ENCODE measurements around the gene VAMP8. TPM values are rescaled to one million over a fixed set of nuclear protein-coding genes. Genes with fewer than 3 reads are reported as not detected.
A peak's percentile ranks its signal among the peaks of the same experiment; 100 is the strongest.
"Not testable (repeated sequence)": the region's sequence is repeated elsewhere in the genome, so short reads cannot be mapped to it uniquely, and the experiment has no call there.

The VAMP8 gene
- total RNA-seq, 1 donor = 27.6 TPM

GRCh38 chr2:85554980-85555612 lies 22.3 kb upstream of the VAMP8 start:
- Histone ChIP-seq H3K4me3 (ENCODE audit: low read length) (no peak overlapping the region), H3K9me3 (ENCODE audit: low read depth, low read length) (no peaks in the 10 kb centered on the region), H3K27me3 (ENCODE audit: insufficient read depth, low read length) (no peaks in the 10 kb centered on the region), H3K4me1 (ENCODE audit: insufficient read depth, low read length) (peaks cover 23% of the 10 kb centered on the region)

GRCh38 chr2:85557130-85557529 lies 20.3 kb upstream of the VAMP8 start:
- H3K27me3 ChIP-seq (ENCODE audit: insufficient read depth, low read length) = no peaks in the 10 kb centered on the region
- H3K4me3 ChIP-seq (ENCODE audit: low read length) = no peak overlapping the region
- peaks cover 16% of the 10 kb centered on the region for H3K4me1 ChIP-seq (ENCODE audit: insufficient read depth, low read length)
- H3K9me3 ChIP-seq (ENCODE audit: low read depth, low read length) = no peaks in the 10 kb centered on the region

- Histone ChIP-seq H3K27me3 (ENCODE audit: insufficient read depth, low read length) (no peaks in the 10 kb centered on the region), H3K4me1 (ENCODE audit: insufficient read depth, low read length) (peaks cover 17% of the 10 kb centered on the region), H3K4me3 (ENCODE audit: low read length) (no peak overlapping the region), H3K9me3 (ENCODE audit: low read depth, low read length) (no peaks in the 10 kb centered on the region)
Measured at GRCh38 chr2:85558160-85558559, 19.2 kb upstream of the VAMP8 start.

- Histone ChIP-seq H3K4me1 (ENCODE audit: insufficient read depth, low read length) (peaks cover 37% of the 10 kb centered on the region), H3K4me3 (ENCODE audit: low read length) (peak overlapping the region; percentile 57)
- not testable (repeated sequence) for H3K9me3 ChIP-seq (ENCODE audit: low read depth, low read length); H3K27me3 ChIP-seq (ENCODE audit: insufficient read depth, low read length)
Measured at GRCh38 chr2:85560403-85560726, 17.0 kb upstream of the VAMP8 start.

- no peaks in the 10 kb centered on the region for H3K9me3 ChIP-seq (ENCODE audit: low read depth, low read length)
- peak overlapping the region; percentile 57 for H3K4me3 ChIP-seq (ENCODE audit: low read length)
- H3K4me1 ChIP-seq (ENCODE audit: insufficient read depth, low read length) = peaks cover 37% of the 10 kb centered on the region
- no peaks in the 10 kb centered on the region for H3K27me3 ChIP-seq (ENCODE audit: insufficient read depth, low read length)
Measured at GRCh38 chr2:85560812-85561279, 16.5 kb upstream of the VAMP8 start.

GRCh38 chr2:85561280-85562212 lies 15.8 kb upstream of the VAMP8 start, which contains the start of gene GGCX:
Gene GGCX (minus strand): TSS chr2:85561493. CDS start chr2:85561428, 65 bp downstream.
- H3K4me3 ChIP-seq (ENCODE audit: low read length) = peak within 1 kb of the TSS; percentile 57
- H3K4me1 ChIP-seq (ENCODE audit: insufficient read depth, low read length) = peaks cover 37% of the 10 kb centered on the region
- no peaks in the 10 kb centered on the region for H3K27me3 ChIP-seq (ENCODE audit: insufficient read depth, low read length)
- H3K9me3 ChIP-seq (ENCODE audit: low read depth, low read length) = no peaks in the 10 kb centered on the region

- Histone ChIP-seq H3K27me3 (ENCODE audit: insufficient read depth, low read length) (no peaks in the 10 kb centered on the region), H3K4me3 (ENCODE audit: low read length) (no peak overlapping the region), H3K9me3 (ENCODE audit: low read depth, low read length) (no peaks in the 10 kb centered on the region), H3K4me1 (ENCODE audit: insufficient read depth, low read length) (peaks cover 37% of the 10 kb centered on the region)
Measured at GRCh38 chr2:85564144-85564563, 13.2 kb upstream of the VAMP8 start.

- no peaks in the 10 kb centered on the region for H3K9me3 ChIP-seq (ENCODE audit: low read depth, low read length)
- H3K4me1 ChIP-seq (ENCODE audit: insufficient read depth, low read length) = peaks cover 24% of the 10 kb centered on the region
- no peaks in the 10 kb centered on the region for H3K27me3 ChIP-seq (ENCODE audit: insufficient read depth, low read length)
- no peak overlapping the region for H3K4me3 ChIP-seq (ENCODE audit: low read length)
Measured at GRCh38 chr2:85566265-85566664, 11.1 kb upstream of the VAMP8 start.

- Histone ChIP-seq H3K9me3 (ENCODE audit: low read depth, low read length) (no peaks in the 10 kb centered on the region), H3K4me1 (ENCODE audit: insufficient read depth, low read length) (peaks cover 37% of the 10 kb centered on the region), H3K27me3 (ENCODE audit: insufficient read depth, low read length) (no peaks in the 10 kb centered on the region), H3K4me3 (ENCODE audit: low read length) (no peak overlapping the region)
Measured at GRCh38 chr2:85575739-85576138, 1.6 kb upstream of the VAMP8 start.

- H3K9me3 ChIP-seq (ENCODE audit: low read depth, low read length) = no peaks in the 10 kb centered on the region
- peak overlapping the region; percentile 62 for H3K4me3 ChIP-seq (ENCODE audit: low read length)
- no peaks in the 10 kb centered on the region for H3K27me3 ChIP-seq (ENCODE audit: insufficient read depth, low read length)
- H3K4me1 ChIP-seq (ENCODE audit: insufficient read depth, low read length) = peaks cover 45% of the 10 kb centered on the region
Measured at GRCh38 chr2:85577063-85577385, 362 bp upstream of the VAMP8 start.

GRCh38 chr2:85578243-85579180 lies 1.1 kb downstream of the VAMP8 start:
- H3K27me3 ChIP-seq (ENCODE audit: insufficient read depth, low read length) = no peaks in the 10 kb centered on the region
- no peaks in the 10 kb centered on the region for H3K9me3 ChIP-seq (ENCODE audit: low read depth, low read length)
- peak overlapping the region; percentile 62 for H3K4me3 ChIP-seq (ENCODE audit: low read length)
- peaks cover 60% of the 10 kb centered on the region for H3K4me1 ChIP-seq (ENCODE audit: insufficient read depth, low read length)

- Histone ChIP-seq H3K27me3 (ENCODE audit: insufficient read depth, low read length) (no peaks in the 10 kb centered on the region), H3K4me1 (ENCODE audit: insufficient read depth, low read length) (peaks cover 68% of the 10 kb centered on the region), H3K4me3 (ENCODE audit: low read length) (peak overlapping the region; percentile 62), H3K9me3 (ENCODE audit: low read depth, low read length) (no peaks in the 10 kb centered on the region)
Measured at GRCh38 chr2:85579266-85579935, 2.0 kb downstream of the VAMP8 start.

GRCh38 chr2:85580206-85580605 lies 2.8 kb downstream of the VAMP8 start:
- peaks cover 77% of the 10 kb centered on the region for H3K4me1 ChIP-seq (ENCODE audit: insufficient read depth, low read length)
- H3K9me3 ChIP-seq (ENCODE audit: low read depth, low read length) = no peaks in the 10 kb centered on the region

GRCh38 chr2:85582492-85582891 lies 5.1 kb downstream of the VAMP8 start:
- H3K4me3 ChIP-seq (ENCODE audit: low read length) = no peak overlapping the region
- H3K9me3 ChIP-seq (ENCODE audit: low read depth, low read length) = no peaks in the 10 kb centered on the region
- H3K4me1 ChIP-seq (ENCODE audit: insufficient read depth, low read length) = peaks cover 93% of the 10 kb centered on the region
- H3K27me3 ChIP-seq (ENCODE audit: insufficient read depth, low read length) = no peaks in the 10 kb centered on the region

More at GRCh38 chr2:85580206-85580605, 2.8 kb downstream of the VAMP8 start:
- H3K27me3 ChIP-seq (ENCODE audit: insufficient read depth, low read length) = no peaks in the 10 kb centered on the region
- H3K4me3 ChIP-seq (ENCODE audit: low read length) = no peak overlapping the region
